SK-N-SH (cell line): ENCODE measurements around the gene PGP. TPM values are rescaled to one million over a fixed set of nuclear protein-coding genes. Genes with fewer than 3 reads are reported as not detected.

ENCODE experiments used
- CTCF ChIA-PET: fragments of 300-600, 350-600 bp; formaldehyde crosslinking; extraction: SDS; loops from one replicate; lab custom pipeline; 2021; lab: Yijun Ruan, JAX
- POLR2A ChIA-PET: fragments of 350-600 bp; sonication (Branson Sonifier 250); formaldehyde crosslinking; extraction: SDS; loops from one replicate; lab custom pipeline; 2020; ENCODE audit warnings: antibody characterized with exemption, inconsistent platforms; lab: Yijun Ruan, JAX
- DNase-seq: peaks from one replicate; pipeline ENCODE4 v3.0.0; 2012
- H2AFZ ChIP-seq: fragments of 200-600 bp; sonication (generic); 2 replicates; pipeline ENCODE4 v1.8.1; 2016; ENCODE audit warnings: antibody characterized with exemption, mild to moderate bottlenecking, low read depth
- H3F3A ChIP-seq: fragments of 200-600 bp; sonication (generic); replicated peaks from 2 replicates; pipeline ENCODE3; 2016; ENCODE audit warnings: antibody characterized with exemption, mild to moderate bottlenecking; ENCODE audit not compliant: insufficient read depth
- H3K27ac ChIP-seq, 2 experiments: fragments of 200-500 bp in 1 of 2; fragments of 200-600 bp in 1 of 2; sonication (Bioruptor generic) in 1 of 2; sonication (generic), shearing (Covaris generic) in 1 of 2; 2 replicates each; pipeline versions ENCODE4 v1.5.1 to v1.6.1; 2014 to 2016; ENCODE audit warnings: low read depth in 2 of 2, inconsistent platforms in 1 of 2, low read length in 1 of 2, mild to moderate bottlenecking in 1 of 2, mixed read lengths in 1 of 2
- H3K27me3 ChIP-seq: fragments of 200-600 bp; sonication (generic), shearing (Covaris generic); 2 replicates; pipeline ENCODE4 v1.6.1; 2016; ENCODE audit warnings: mixed run types; ENCODE audit not compliant: insufficient read depth
- H3K36me3 ChIP-seq, 2 experiments: fragments of 200-500 bp in 1 of 2; fragments of 200-600 bp in 1 of 2; sonication (Bioruptor generic) in 1 of 2; sonication (generic) in 1 of 2; replicated peaks in 1 of 2; 2 replicates each; pipeline versions ENCODE3 to v1.5.1; 2014 to 2016; ENCODE audit warnings: low read length in 1 of 2, mild to moderate bottlenecking in 1 of 2; ENCODE audit not compliant: insufficient read depth in 2 of 2, control insufficient read depth in 1 of 2
- H3K4me1 ChIP-seq, 2 experiments: fragments of 200-500 bp in 1 of 2; fragments of 200-600 bp in 1 of 2; sonication (Bioruptor generic) in 1 of 2; sonication (generic), shearing (Covaris generic) in 1 of 2; 2 replicates each; pipeline versions ENCODE4 v1.5.1 to v1.6.1; 2014 to 2016; ENCODE audit warnings: low read depth in 1 of 2, low read length in 1 of 2, mixed run types in 1 of 2; ENCODE audit not compliant: insufficient read depth in 2 of 2, control insufficient read depth in 1 of 2
- H3K4me2 ChIP-seq: fragments of 200-600 bp; sonication (generic), shearing (Covaris generic); 2 replicates; pipeline ENCODE4 v1.6.1; 2017; ENCODE audit warnings: mixed run types
- H3K4me3 ChIP-seq, 2 experiments: fragments of 200-500 bp in 1 of 2; fragments of 200-600 bp in 1 of 2; sonication (Bioruptor generic) in 1 of 2; sonication (generic), shearing (Covaris generic) in 1 of 2; 2 replicates each; pipeline versions ENCODE4 v1.5.1 to v1.8.1; 2014 to 2016; ENCODE audit warnings: low read depth in 2 of 2, inconsistent platforms in 1 of 2, low read length in 1 of 2, mild to moderate bottlenecking in 1 of 2, mixed read lengths in 1 of 2, moderate library complexity in 1 of 2
- H3K79me2 ChIP-seq: fragments of 200-600 bp; sonication (generic); 2 replicates; pipeline ENCODE4 v1.8.1; 2017; ENCODE audit warnings: mild to moderate bottlenecking; ENCODE audit not compliant: insufficient read depth
- H3K9ac ChIP-seq: fragments of 200-600 bp; sonication (generic); 2 replicates; pipeline ENCODE4 v1.6.1; 2017; ENCODE audit warnings: mixed run types
- H3K9me2 ChIP-seq: fragments of 200-600 bp; sonication (generic); 2 replicates; pipeline ENCODE4 v1.6.1; 2017; ENCODE audit warnings: mixed run types
- H3K9me3 ChIP-seq: fragments of 200-600 bp; sonication (generic); 2 replicates; pipeline ENCODE4 v1.6.1; 2017; ENCODE audit warnings: mixed run types, mild to moderate bottlenecking, moderate library complexity
- H4K20me1 ChIP-seq: fragments of 200-600 bp; sonication (generic); 2 replicates; pipeline ENCODE4 v1.6.1; 2017; ENCODE audit warnings: mild to moderate bottlenecking, mixed run types; ENCODE audit not compliant: insufficient read depth
- EP300 ChIP-seq, 2 experiments: IDR thresholded peaks; 2 replicates each; pipeline versions ENCODE4 v1.4.0 to v1.6.1; 2012; ENCODE audit warnings: borderline replicate concordance in 1 of 2, low read depth in 1 of 2, low read length in 1 of 2
- FOXJ3 ChIP-seq: sonication (generic); formaldehyde crosslinking; IDR thresholded peaks from 2 replicates; pipeline ENCODE4 v1.5.1; 2020; ENCODE audit warnings: mild to moderate bottlenecking, missing genetic modification reagents
- FOXM1 ChIP-seq: IDR thresholded peaks from 2 replicates; pipeline ENCODE4 v1.4.0; 2012; ENCODE audit warnings: low read depth, mild to moderate bottlenecking
- JUND ChIP-seq: IDR thresholded peaks from 2 replicates; pipeline ENCODE4 v1.4.0; 2012
- NFIC ChIP-seq: IDR thresholded peaks from 2 replicates; pipeline ENCODE4 v1.4.0; 2012; ENCODE audit warnings: borderline replicate concordance
- NRF1 ChIP-seq: IDR thresholded peaks from 2 replicates; pipeline ENCODE4 v1.6.1; 2012; ENCODE audit warnings: low read depth, mild to moderate bottlenecking, low read length
- POLR2AphosphoS5 ChIP-seq: IDR thresholded peaks from 2 replicates; pipeline ENCODE4 v1.6.1; 2012; ENCODE audit warnings: low read depth, low read length
- RCOR1 ChIP-seq: fragments of 150-350 bp; IDR thresholded peaks from 2 replicates; pipeline ENCODE4 v1.6.1; 2017; ENCODE audit warnings: antibody characterized with exemption, low read length
- RXRA ChIP-seq: IDR thresholded peaks from 2 replicates; pipeline ENCODE4 v1.4.0; 2012; ENCODE audit warnings: low read depth, mild to moderate bottlenecking, borderline replicate concordance
- SIN3A ChIP-seq: IDR thresholded peaks from 2 replicates; pipeline ENCODE4 v1.6.1; 2012; ENCODE audit warnings: low read depth, mild to moderate bottlenecking, low read length, moderate library complexity, borderline replicate concordance
- SMC3 ChIP-seq: IDR thresholded peaks from 2 replicates; pipeline ENCODE4 v1.6.1; 2012; ENCODE audit warnings: low read depth, low read length, improper control_type of control experiment
- TAF1 ChIP-seq: IDR thresholded peaks from 2 replicates; pipeline ENCODE4 v1.6.1; 2012; ENCODE audit warnings: low read depth, mild to moderate bottlenecking, low read length, moderate library complexity, borderline replicate concordance
- WGBS: methylation state at CpG from one replicate; pipeline ENCODE4 v1.1.6; 2017; ENCODE audit warnings: low lambda C conversion rate; 5-methylcytosine and 5-hydroxymethylcytosine counted together
- polyA plus RNA-seq, 3 experiments: library from polyadenylated mRNA; depleted of rRNA; stranded (reverse); fragments of >200 nt; gene quantifications; 2 replicates each; pipeline ENCODE4 v1.2.3, GENCODE V29; 2012
- TF ChIP-seq, protein P1 (sequence below): fragments of 200-600 bp; sonication (generic); IDR thresholded peaks from 2 replicates; pipeline ENCODE4 v1.6.1; 2017; ENCODE audit warnings: antibody characterized with exemption, mild to moderate bottlenecking, moderate library complexity
- TF ChIP-seq, protein P2 (sequence below): IDR thresholded peaks from 2 replicates; pipeline ENCODE4 v1.4.0; 2012; ENCODE audit warnings: low read depth
- TF ChIP-seq, protein P3 (sequence below): IDR thresholded peaks from 2 replicates; pipeline ENCODE4 v1.4.0; 2012; ENCODE audit warnings: low read depth, borderline replicate concordance
- TF ChIP-seq, protein P4 (sequence below): IDR thresholded peaks from 2 replicates; pipeline ENCODE4 v1.6.1; 2012; ENCODE audit warnings: mild to moderate bottlenecking, low read depth, low read length, moderate library complexity
- TF ChIP-seq, protein P5 (sequence below): IDR thresholded peaks from 2 replicates; pipeline ENCODE4 v1.4.0; 2012; ENCODE audit warnings: low read depth, borderline replicate concordance
- TF ChIP-seq, protein P6 (sequence below): fragments of 150-350 bp; IDR thresholded peaks from 2 replicates; pipeline ENCODE4 v1.6.1; 2017; ENCODE audit warnings: antibody characterized with exemption, low read length, low read depth, borderline replicate concordance
- TF ChIP-seq, protein P7 (sequence below): fragments of 150-350 bp; IDR thresholded peaks from 2 replicates; pipeline ENCODE4 v1.6.1; 2016; ENCODE audit warnings: mild to moderate bottlenecking, low read depth, low read length

PGP gene
- polyA plus RNA-seq, 1 of the 3 experiments (the other 2 are of a cell fraction): 10.3 TPM

DNA sequence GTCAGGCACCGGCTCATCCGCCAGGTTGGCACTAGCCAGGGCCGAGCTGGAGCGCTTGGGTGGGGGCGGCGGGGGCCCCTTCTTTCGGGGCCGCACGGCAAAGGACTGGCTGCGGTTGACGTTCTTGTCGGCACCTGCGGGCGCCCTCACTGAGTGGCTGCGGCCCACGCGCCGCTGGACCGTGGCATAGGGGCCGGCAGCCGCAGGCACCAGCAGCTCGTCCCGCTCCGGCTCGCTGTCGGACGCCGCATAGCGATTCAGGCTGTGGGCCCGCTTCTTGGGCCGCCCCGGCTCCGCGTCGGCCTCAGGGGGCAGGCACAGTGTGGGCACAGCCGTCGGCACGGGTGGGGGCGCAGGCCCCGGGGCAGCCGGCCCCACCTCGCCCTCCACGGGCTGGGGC lies 34.2 kb downstream of the PGP start:
- H3K4me3 ChIP-seq: no peak overlapping the region
- H3K27ac ChIP-seq: no peak overlapping the region
- H3K9ac ChIP-seq: no peak overlapping the region
- H3K79me2 ChIP-seq: no peaks in the 10 kb centered on the region
- H2AFZ ChIP-seq: no peak overlapping the region
- H3K9me2 ChIP-seq: no peaks in the 10 kb centered on the region
- no peaks in the 10 kb centered on the region for H3F3A ChIP-seq
- no peaks in the 10 kb centered on the region for H4K20me1 ChIP-seq
- H3K4me2 ChIP-seq: no peak overlapping the region
- no peaks in the 10 kb centered on the region for H3K9me3 ChIP-seq
- peaks cover 0 to 26% of the 10 kb centered on the region in 2 experiments for H3K36me3 ChIP-seq
- POLR2A ChIA-PET: no interaction called here
- H3K4me1 ChIP-seq: no peaks in the 10 kb centered on the region
- TF ChIP-seq, protein P1, sequence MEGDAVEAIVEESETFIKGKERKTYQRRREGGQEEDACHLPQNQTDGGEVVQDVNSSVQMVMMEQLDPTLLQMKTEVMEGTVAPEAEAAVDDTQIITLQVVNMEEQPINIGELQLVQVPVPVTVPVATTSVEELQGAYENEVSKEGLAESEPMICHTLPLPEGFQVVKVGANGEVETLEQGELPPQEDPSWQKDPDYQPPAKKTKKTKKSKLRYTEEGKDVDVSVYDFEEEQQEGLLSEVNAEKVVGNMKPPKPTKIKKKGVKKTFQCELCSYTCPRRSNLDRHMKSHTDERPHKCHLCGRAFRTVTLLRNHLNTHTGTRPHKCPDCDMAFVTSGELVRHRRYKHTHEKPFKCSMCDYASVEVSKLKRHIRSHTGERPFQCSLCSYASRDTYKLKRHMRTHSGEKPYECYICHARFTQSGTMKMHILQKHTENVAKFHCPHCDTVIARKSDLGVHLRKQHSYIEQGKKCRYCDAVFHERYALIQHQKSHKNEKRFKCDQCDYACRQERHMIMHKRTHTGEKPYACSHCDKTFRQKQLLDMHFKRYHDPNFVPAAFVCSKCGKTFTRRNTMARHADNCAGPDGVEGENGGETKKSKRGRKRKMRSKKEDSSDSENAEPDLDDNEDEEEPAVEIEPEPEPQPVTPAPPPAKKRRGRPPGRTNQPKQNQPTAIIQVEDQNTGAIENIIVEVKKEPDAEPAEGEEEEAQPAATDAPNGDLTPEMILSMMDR: no peak
- TF ChIP-seq FOXJ3: no peak
- TF ChIP-seq, protein P2, sequence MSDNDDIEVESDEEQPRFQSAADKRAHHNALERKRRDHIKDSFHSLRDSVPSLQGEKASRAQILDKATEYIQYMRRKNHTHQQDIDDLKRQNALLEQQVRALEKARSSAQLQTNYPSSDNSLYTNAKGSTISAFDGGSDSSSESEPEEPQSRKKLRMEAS: no peak
- no peak for TF ChIP-seq SIN3A
- TF ChIP-seq, protein P3, sequence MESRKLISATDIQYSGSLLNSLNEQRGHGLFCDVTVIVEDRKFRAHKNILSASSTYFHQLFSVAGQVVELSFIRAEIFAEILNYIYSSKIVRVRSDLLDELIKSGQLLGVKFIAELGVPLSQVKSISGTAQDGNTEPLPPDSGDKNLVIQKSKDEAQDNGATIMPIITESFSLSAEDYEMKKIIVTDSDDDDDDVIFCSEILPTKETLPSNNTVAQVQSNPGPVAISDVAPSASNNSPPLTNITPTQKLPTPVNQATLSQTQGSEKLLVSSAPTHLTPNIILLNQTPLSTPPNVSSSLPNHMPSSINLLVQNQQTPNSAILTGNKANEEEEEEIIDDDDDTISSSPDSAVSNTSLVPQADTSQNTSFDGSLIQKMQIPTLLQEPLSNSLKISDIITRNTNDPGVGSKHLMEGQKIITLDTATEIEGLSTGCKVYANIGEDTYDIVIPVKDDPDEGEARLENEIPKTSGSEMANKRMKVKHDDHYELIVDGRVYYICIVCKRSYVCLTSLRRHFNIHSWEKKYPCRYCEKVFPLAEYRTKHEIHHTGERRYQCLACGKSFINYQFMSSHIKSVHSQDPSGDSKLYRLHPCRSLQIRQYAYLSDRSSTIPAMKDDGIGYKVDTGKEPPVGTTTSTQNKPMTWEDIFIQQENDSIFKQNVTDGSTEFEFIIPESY: no peak
- no peak for TF ChIP-seq NFIC
- TF ChIP-seq JUND: no peak
- TF ChIP-seq, protein P4, sequence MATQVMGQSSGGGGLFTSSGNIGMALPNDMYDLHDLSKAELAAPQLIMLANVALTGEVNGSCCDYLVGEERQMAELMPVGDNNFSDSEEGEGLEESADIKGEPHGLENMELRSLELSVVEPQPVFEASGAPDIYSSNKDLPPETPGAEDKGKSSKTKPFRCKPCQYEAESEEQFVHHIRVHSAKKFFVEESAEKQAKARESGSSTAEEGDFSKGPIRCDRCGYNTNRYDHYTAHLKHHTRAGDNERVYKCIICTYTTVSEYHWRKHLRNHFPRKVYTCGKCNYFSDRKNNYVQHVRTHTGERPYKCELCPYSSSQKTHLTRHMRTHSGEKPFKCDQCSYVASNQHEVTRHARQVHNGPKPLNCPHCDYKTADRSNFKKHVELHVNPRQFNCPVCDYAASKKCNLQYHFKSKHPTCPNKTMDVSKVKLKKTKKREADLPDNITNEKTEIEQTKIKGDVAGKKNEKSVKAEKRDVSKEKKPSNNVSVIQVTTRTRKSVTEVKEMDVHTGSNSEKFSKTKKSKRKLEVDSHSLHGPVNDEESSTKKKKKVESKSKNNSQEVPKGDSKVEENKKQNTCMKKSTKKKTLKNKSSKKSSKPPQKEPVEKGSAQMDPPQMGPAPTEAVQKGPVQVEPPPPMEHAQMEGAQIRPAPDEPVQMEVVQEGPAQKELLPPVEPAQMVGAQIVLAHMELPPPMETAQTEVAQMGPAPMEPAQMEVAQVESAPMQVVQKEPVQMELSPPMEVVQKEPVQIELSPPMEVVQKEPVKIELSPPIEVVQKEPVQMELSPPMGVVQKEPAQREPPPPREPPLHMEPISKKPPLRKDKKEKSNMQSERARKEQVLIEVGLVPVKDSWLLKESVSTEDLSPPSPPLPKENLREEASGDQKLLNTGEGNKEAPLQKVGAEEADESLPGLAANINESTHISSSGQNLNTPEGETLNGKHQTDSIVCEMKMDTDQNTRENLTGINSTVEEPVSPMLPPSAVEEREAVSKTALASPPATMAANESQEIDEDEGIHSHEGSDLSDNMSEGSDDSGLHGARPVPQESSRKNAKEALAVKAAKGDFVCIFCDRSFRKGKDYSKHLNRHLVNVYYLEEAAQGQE: no peak
- no peak for TF ChIP-seq EP300 (IDR thresholded peaks at IDR 0.05; ENCODE audit: borderline replicate concordance in 1 of 2, low read depth in 1 of 2, low read length in 1 of 2)
- TF ChIP-seq SMC3: no peak
- no peak for TF ChIP-seq RXRA
- TF ChIP-seq, protein P5, sequence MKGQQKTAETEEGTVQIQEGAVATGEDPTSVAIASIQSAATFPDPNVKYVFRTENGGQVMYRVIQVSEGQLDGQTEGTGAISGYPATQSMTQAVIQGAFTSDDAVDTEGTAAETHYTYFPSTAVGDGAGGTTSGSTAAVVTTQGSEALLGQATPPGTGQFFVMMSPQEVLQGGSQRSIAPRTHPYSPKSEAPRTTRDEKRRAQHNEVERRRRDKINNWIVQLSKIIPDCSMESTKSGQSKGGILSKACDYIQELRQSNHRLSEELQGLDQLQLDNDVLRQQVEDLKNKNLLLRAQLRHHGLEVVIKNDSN: no peak
- no peak for TF ChIP-seq POLR2AphosphoS5
- no peak for TF ChIP-seq RCOR1
- TF ChIP-seq, protein P6, sequence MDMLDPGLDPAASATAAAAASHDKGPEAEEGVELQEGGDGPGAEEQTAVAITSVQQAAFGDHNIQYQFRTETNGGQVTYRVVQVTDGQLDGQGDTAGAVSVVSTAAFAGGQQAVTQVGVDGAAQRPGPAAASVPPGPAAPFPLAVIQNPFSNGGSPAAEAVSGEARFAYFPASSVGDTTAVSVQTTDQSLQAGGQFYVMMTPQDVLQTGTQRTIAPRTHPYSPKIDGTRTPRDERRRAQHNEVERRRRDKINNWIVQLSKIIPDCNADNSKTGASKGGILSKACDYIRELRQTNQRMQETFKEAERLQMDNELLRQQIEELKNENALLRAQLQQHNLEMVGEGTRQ: no peak
- TF ChIP-seq NRF1: no peak
- TF ChIP-seq FOXM1: no peak
- TF ChIP-seq, protein P7, sequence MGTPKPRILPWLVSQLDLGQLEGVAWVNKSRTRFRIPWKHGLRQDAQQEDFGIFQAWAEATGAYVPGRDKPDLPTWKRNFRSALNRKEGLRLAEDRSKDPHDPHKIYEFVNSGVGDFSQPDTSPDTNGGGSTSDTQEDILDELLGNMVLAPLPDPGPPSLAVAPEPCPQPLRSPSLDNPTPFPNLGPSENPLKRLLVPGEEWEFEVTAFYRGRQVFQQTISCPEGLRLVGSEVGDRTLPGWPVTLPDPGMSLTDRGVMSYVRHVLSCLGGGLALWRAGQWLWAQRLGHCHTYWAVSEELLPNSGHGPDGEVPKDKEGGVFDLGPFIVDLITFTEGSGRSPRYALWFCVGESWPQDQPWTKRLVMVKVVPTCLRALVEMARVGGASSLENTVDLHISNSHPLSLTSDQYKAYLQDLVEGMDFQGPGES: no peak
- TF ChIP-seq TAF1: no peak
- no peaks in the 10 kb centered on the region for H3K27me3 ChIP-seq
- no peak for DNase-seq
- WGBS: 97% methylated on average over 16 of the region's 43 CpGs
- CTCF ChIA-PET: interaction anchor here (1.1 to 2.1 kb wide), 3 partner anchors 14 to 40 kb away, joined by 3 to 5 read pairs (median 4); no protein-coding TSS in a partner anchor
